ENCODE data around the gene GOLGA6L2.

Gene GOLGA6L2

GRCh38 chr15:23411841-23412240 lies 35.2 kb downstream of the GOLGA6L2 start:
- H2AFZ ChIP-seq (ENCODE audit: low read depth, low read length), result no peak overlapping the region
- TF ChIP-seq EZH2phosphoT487 (IDR thresholded peaks at IDR 0.05; ENCODE audit: low read depth), result no peak
- TF ChIP-seq CTCF (IDR thresholded peaks at IDR 0.05; ENCODE audit: low read depth, low read length), result no peak
- no peaks in the 10 kb centered on the region for H3K27me3 ChIP-seq (ENCODE audit: low read depth, low read length)
- no peaks in the 10 kb centered on the region for H3K79me2 ChIP-seq (ENCODE audit: low read length)
- no peaks in the 10 kb centered on the region for H3K9me3 ChIP-seq (ENCODE audit: insufficient read depth, low read length)
- H3K4me1 ChIP-seq (ENCODE audit: low read length), result no peaks in the 10 kb centered on the region
- H3K36me3 ChIP-seq (replicated peaks; ENCODE audit: low read depth, low read length), result no peaks in the 10 kb centered on the region
- H3K4me3 ChIP-seq (ENCODE audit: low read length), result no peak overlapping the region
- H4K20me1 ChIP-seq (ENCODE audit: insufficient read depth, low read length), result no peaks in the 10 kb centered on the region
- no peak overlapping the region for H3K4me2 ChIP-seq (ENCODE audit: low read length)
- no peak overlapping the region for H3K9ac ChIP-seq (ENCODE audit: low read length)
- no peak overlapping the region for H3K27ac ChIP-seq (ENCODE audit: low read length)

- H3K27ac ChIP-seq (ENCODE audit: low read length), result no peak overlapping the region
- H3K79me2 ChIP-seq (ENCODE audit: low read length), result no peaks in the 10 kb centered on the region
- no peak overlapping the region for H2AFZ ChIP-seq (ENCODE audit: low read depth, low read length)
- H3K4me3 ChIP-seq (ENCODE audit: low read length), result no peak overlapping the region
- no peak overlapping the region for H3K4me2 ChIP-seq (ENCODE audit: low read length)
- no peaks in the 10 kb centered on the region for H3K4me1 ChIP-seq (ENCODE audit: low read length)
- no peaks in the 10 kb centered on the region for H3K36me3 ChIP-seq (replicated peaks; ENCODE audit: low read depth, low read length)
- no peak for TF ChIP-seq EZH2phosphoT487 (IDR thresholded peaks at IDR 0.05; ENCODE audit: low read depth)
- no peak for TF ChIP-seq CTCF (IDR thresholded peaks at IDR 0.05; ENCODE audit: low read depth, low read length)
- no peak overlapping the region for H3K9ac ChIP-seq (ENCODE audit: low read length)
- H3K9me3 ChIP-seq (ENCODE audit: insufficient read depth, low read length), result no peaks in the 10 kb centered on the region
- H3K27me3 ChIP-seq (ENCODE audit: low read depth, low read length), result no peaks in the 10 kb centered on the region
- no peaks in the 10 kb centered on the region for H4K20me1 ChIP-seq (ENCODE audit: insufficient read depth, low read length)
Measured at GRCh38 chr15:23403550-23403949, 43.5 kb downstream of the GOLGA6L2 start.

- Histone ChIP-seq H3K27me3 (ENCODE audit: low read depth, low read length) (no peaks in the 10 kb centered on the region), H3K4me3 (ENCODE audit: low read length) (no peak overlapping the region), H4K20me1 (ENCODE audit: insufficient read depth, low read length) (no peaks in the 10 kb centered on the region), H3K9me3 (ENCODE audit: insufficient read depth, low read length) (no peaks in the 10 kb centered on the region), H3K27ac (ENCODE audit: low read length) (no peak overlapping the region), H2AFZ (ENCODE audit: low read depth, low read length) (no peak overlapping the region), H3K36me3 (replicated peaks; ENCODE audit: low read depth, low read length) (no peaks in the 10 kb centered on the region), H3K9ac (ENCODE audit: low read length) (no peak overlapping the region), H3K79me2 (ENCODE audit: low read length) (no peaks in the 10 kb centered on the region), H3K4me1 (ENCODE audit: low read length) (no peaks in the 10 kb centered on the region), H3K4me2 (ENCODE audit: low read length) (no peak overlapping the region)
- no peak for TF ChIP-seq EZH2phosphoT487 (IDR thresholded peaks at IDR 0.05; ENCODE audit: low read depth)
- TF ChIP-seq CTCF (IDR thresholded peaks at IDR 0.05; ENCODE audit: low read depth, low read length), result no peak
Measured at GRCh38 chr15:23402544-23402943, 44.5 kb downstream of the GOLGA6L2 start.

- Histone ChIP-seq H3K4me2 (ENCODE audit: low read length) (no peak overlapping the region), H3K79me2 (ENCODE audit: low read length) (no peaks in the 10 kb centered on the region), H3K9ac (ENCODE audit: low read length) (no peak overlapping the region), H3K36me3 (replicated peaks; ENCODE audit: low read depth, low read length) (no peaks in the 10 kb centered on the region), H3K27me3 (ENCODE audit: low read depth, low read length) (no peaks in the 10 kb centered on the region), H2AFZ (ENCODE audit: low read depth, low read length) (no peak overlapping the region), H3K4me3 (ENCODE audit: low read length) (no peak overlapping the region), H3K27ac (ENCODE audit: low read length) (no peak overlapping the region), H3K9me3 (ENCODE audit: insufficient read depth, low read length) (no peaks in the 10 kb centered on the region), H4K20me1 (ENCODE audit: insufficient read depth, low read length) (no peaks in the 10 kb centered on the region), H3K4me1 (ENCODE audit: low read length) (no peaks in the 10 kb centered on the region)
- TF ChIP-seq EZH2phosphoT487 (IDR thresholded peaks at IDR 0.05; ENCODE audit: low read depth) (no peak), CTCF (IDR thresholded peaks at IDR 0.05; ENCODE audit: low read depth, low read length) (no peak)
Measured at GRCh38 chr15:23402140-23402539, 44.9 kb downstream of the GOLGA6L2 start.
